KBM-7 (cell line): ENCODE data around the gene ANKRD40.
"Not testable (repeated sequence)": the region's sequence is repeated elsewhere in the genome, so short reads cannot be mapped to it uniquely, and the experiment has no call there.

Experiments
- DNase-seq: peaks from one replicate; pipeline ENCODE4 v3.0.0-alpha.2; 2015
- in situ Hi-C: fragments of 300-500 bp; cut with MboI; formaldehyde crosslinking; loops from 2 replicates; pipeline ENCODE4 v1.14.3; 2020; ENCODE audit warnings: low sequenced_read_pairs, low pct_unique_long_range_greater_than_20kb, mixed read lengths

The ANKRD40 gene

GRCh38 chr17:50707289-50708049 lies at the start of gene ANKRD40:
Gene ANKRD40 (minus strand): TSS chr17:50707914. CDS start chr17:50707654, 260 bp downstream.
- in situ Hi-C loops, result no loop called here
- DNase-seq, result peak; percentile 96

GRCh38 chr17:50754521-50754920 lies 46.8 kb upstream of the ANKRD40 start:
- DNase-seq, result no peak
- in situ Hi-C loops, result no loop called here

GRCh38 chr17:50749245-50749644 lies 41.5 kb upstream of the ANKRD40 start:
- in situ Hi-C loops, result no loop called here

GRCh38 chr17:50745631-50746030 lies 37.9 kb upstream of the ANKRD40 start:
- DNase-seq, result no peak
- in situ Hi-C loops, result no loop called here

More at GRCh38 chr17:50749245-50749644, 41.5 kb upstream of the ANKRD40 start:
- no peak for DNase-seq

- no peak for DNase-seq
- in situ Hi-C loops, result no loop called here
Measured at GRCh38 chr17:50739098-50739497, 31.4 kb upstream of the ANKRD40 start.

GRCh38 chr17:50737118-50737698 lies 29.5 kb upstream of the ANKRD40 start:
- DNase-seq, result no peak
- in situ Hi-C loops, result no loop called here

- no peak for DNase-seq
- in situ Hi-C loops, result no loop called here
Measured at GRCh38 chr17:50735287-50735686, 27.6 kb upstream of the ANKRD40 start.

GRCh38 chr17:50731575-50732460 lies 24.1 kb upstream of the ANKRD40 start:
- in situ Hi-C loops, result no loop called here
- DNase-seq, result no peak

- in situ Hi-C loops, result no loop called here
- no peak for DNase-seq
Measured at GRCh38 chr17:50728881-50729765, 21.4 kb upstream of the ANKRD40 start.

GRCh38 chr17:50728112-50728429 lies 20.4 kb upstream of the ANKRD40 start:
- DNase-seq, result no peak
- in situ Hi-C loops, result no loop called here

GRCh38 chr17:50725769-50726655 lies 18.3 kb upstream of the ANKRD40 start:
- DNase-seq, result no peak
- in situ Hi-C loops, result no loop called here

- in situ Hi-C loops, DNase-seq: not testable (repeated sequence)
Measured at GRCh38 chr17:50724622-50725021, 16.9 kb upstream of the ANKRD40 start.

GRCh38 chr17:50722746-50723145 lies 15.0 kb upstream of the ANKRD40 start:
- DNase-seq, result no peak
- in situ Hi-C loops, result no loop called here

- in situ Hi-C loops, result no loop called here
- DNase-seq, result peak; percentile 36
Measured at GRCh38 chr17:50721194-50722010, 13.7 kb upstream of the ANKRD40 start.

- DNase-seq, result no peak
- in situ Hi-C loops, result no loop called here
Measured at GRCh38 chr17:50719924-50720794, 12.4 kb upstream of the ANKRD40 start.

GRCh38 chr17:50719144-50719923 lies 11.6 kb upstream of the ANKRD40 start, which contains the start of gene LUC7L3:
Gene LUC7L3 (plus strand): TSS chr17:50719603. CDS start chr17:50719733, 130 bp downstream.
- DNase-seq, result peak; percentile 97
- in situ Hi-C loops, result no loop called here
